Endothelial cell of umbilical vein (primary cell): ENCODE measurements around the gene CPNE1. TPM values are rescaled to one million over a fixed set of nuclear protein-coding genes. Genes with fewer than 3 reads are reported as not detected.
A peak's percentile ranks its signal among the peaks of the same experiment; 100 is the strongest.

Source experiments
- BruUV-seq: library from RNA; stranded (reverse); fragments of 400-500 nt; replicated peaks from 2 replicates; lab custom pipeline; 2021; lab: Mats Ljungman, UMichigan
- CTCF ChIA-PET: fragments of 300-600, 350-600 bp; sonication (Branson Sonifier 250); formaldehyde crosslinking; loops from one replicate; lab custom pipeline; 2021; ENCODE audit warnings: antibody characterized with exemption, inconsistent platforms; lab: Charles Lee
- POLR2A ChIA-PET: fragments of 300-600, 350-600 bp; sonication (Branson Sonifier 250); formaldehyde crosslinking; loops from one replicate; lab custom pipeline; 2021; ENCODE audit warnings: antibody characterized with exemption, inconsistent platforms; lab: Charles Lee
- DNase-seq: peaks from one replicate; pipeline ENCODE4 v3.0.0-alpha.2; 2011; ENCODE audit warnings: low read depth, low spot score
- FAIRE-seq: peaks from 2 replicates; lab custom pipeline; 2011; peaks lifted over from hg19 to GRCh38; lab: Jason Lieb, UNC
- H2AFZ ChIP-seq: 2 replicates; pipeline ENCODE4 v1.6.0; 2012; ENCODE audit warnings: low read depth, low read length, control low read depth, inconsistent platforms
- H3K27ac ChIP-seq: 2 replicates; pipeline ENCODE4 v1.5.1; 2011; ENCODE audit warnings: low read depth, mild to moderate bottlenecking, control low read depth, low read length, moderate library complexity; ENCODE audit not compliant: insufficient read depth
- H3K27me3 ChIP-seq, 2 experiments: 2 replicates each; pipeline versions ENCODE4 v1.6.0 to v1.6.1; 2011; ENCODE audit warnings: low read length in 2 of 2, mixed read lengths in 1 of 2; ENCODE audit not compliant: control insufficient read depth in 2 of 2, insufficient read depth in 2 of 2
- H3K36me3 ChIP-seq, 2 experiments: 2 replicates in 1 of 2; 3 replicates in 1 of 2; pipeline ENCODE4 v1.5.1; 2011; ENCODE audit warnings: low read length in 2 of 2, mild to moderate bottlenecking in 1 of 2, moderate library complexity in 1 of 2; ENCODE audit not compliant: control insufficient read depth in 2 of 2, insufficient read depth in 2 of 2; ENCODE audit errors: extremely low read depth in 1 of 2
- H3K4me1 ChIP-seq: 3 replicates; pipeline ENCODE4 v1.5.1; 2011; ENCODE audit warnings: mild to moderate bottlenecking, low read length; ENCODE audit not compliant: control insufficient read depth, insufficient read depth; ENCODE audit errors: extremely low read depth
- H3K4me2 ChIP-seq: 2 replicates; pipeline ENCODE4 v1.6.1; 2011; ENCODE audit warnings: low read length, control low read depth, mixed read lengths; ENCODE audit not compliant: insufficient read depth
- H3K4me3 ChIP-seq, 3 experiments: fragments of 200-600 bp in 1 of 3; sonication (generic), shearing (Covaris generic) in 1 of 3; replicated peaks in 1 of 3; 2 replicates each; pipeline ENCODE4 v1.5.1; 2011 to 2016; ENCODE audit warnings: control low read depth in 3 of 3, low read length in 3 of 3, mild to moderate bottlenecking in 2 of 3, inconsistent platforms in 1 of 3, low read depth in 1 of 3, moderate library complexity in 1 of 3; ENCODE audit not compliant: insufficient read depth in 1 of 3
- H3K79me2 ChIP-seq: 2 replicates; pipeline ENCODE4 v1.6.0; 2012; ENCODE audit warnings: low read length, inconsistent platforms; ENCODE audit not compliant: control insufficient read depth, insufficient read depth
- H3K9ac ChIP-seq: replicated peaks from 2 replicates; pipeline ENCODE3; 2011; ENCODE audit warnings: low read length, control low read depth; ENCODE audit not compliant: insufficient read depth; ENCODE audit errors: extremely low read depth
- H3K9me1 ChIP-seq: replicated peaks from 3 replicates; pipeline ENCODE4 v1.6.0; 2011; ENCODE audit warnings: mild to moderate bottlenecking, low read length; ENCODE audit not compliant: control insufficient read depth, insufficient read depth; ENCODE audit errors: extremely low read depth
- H3K9me3 ChIP-seq: replicated peaks from 2 replicates; pipeline ENCODE4 v1.5.1; 2012; ENCODE audit warnings: low read length, inconsistent platforms; ENCODE audit not compliant: control insufficient read depth, insufficient read depth
- H4K20me1 ChIP-seq: replicated peaks from 2 replicates; pipeline ENCODE3; 2011; ENCODE audit warnings: mild to moderate bottlenecking, low read length; ENCODE audit not compliant: control insufficient read depth, insufficient read depth; ENCODE audit errors: extremely low read depth
- EZH2 ChIP-seq: IDR thresholded peaks from 2 replicates; pipeline ENCODE4 v1.6.1; 2012; ENCODE audit warnings: borderline replicate concordance, low read depth, mild to moderate bottlenecking, moderate library complexity, low read length, inconsistent platforms; ENCODE audit not compliant: severe bottlenecking
- FOS ChIP-seq: IDR thresholded peaks from 2 replicates; pipeline ENCODE4 v1.6.1; 2011; ENCODE audit warnings: mild to moderate bottlenecking, low read length, moderate library complexity, borderline replicate concordance; ENCODE audit not compliant: insufficient read depth
- GATA2 ChIP-seq: IDR thresholded peaks from 2 replicates; pipeline ENCODE4 v1.7.0; 2011; ENCODE audit warnings: low read depth, mild to moderate bottlenecking, moderate library complexity, mixed read lengths, low read length; ENCODE audit not compliant: insufficient read length, insufficient read depth
- JUN ChIP-seq: IDR thresholded peaks from 2 replicates; pipeline ENCODE4 v1.6.1; 2011; ENCODE audit warnings: borderline replicate concordance, low read depth; ENCODE audit not compliant: insufficient read length, insufficient read depth
- MYC ChIP-seq: IDR thresholded peaks from one replicate; pipeline ENCODE4 v1.6.1; 2011; ENCODE audit warnings: mild to moderate bottlenecking, low read depth, low read length
- POLR2A ChIP-seq: IDR thresholded peaks from 2 replicates; pipeline ENCODE4 v1.6.1; 2012; ENCODE audit warnings: low read depth, mild to moderate bottlenecking, control low read depth, low read length
- dilution Hi-C: fragments of 300-500 bp; cut with MboI; formaldehyde crosslinking; loops from one replicate; pipeline ENCODE4 v1.15.0; 2019; ENCODE audit warnings: low sequenced_read_pairs; ENCODE audit not compliant: extremely low pct_ligation_motif_present
- intact Hi-C: fragments of 100-400 bp; cut with micrococcal nuclease; formaldehyde crosslinking; loops from one replicate; pipeline ENCODE4 v1.10.0; 2022
- polyA plus RNA-seq, 4 experiments: library from polyadenylated mRNA; depleted of rRNA in 3 of 4; stranded (reverse) in 3 of 4; unstranded in 1 of 4; fragments of >200 nt; gene quantifications; 2 replicates each; pipeline versions ENCODE4 v1.2.1 to v1.2.3, GENCODE V29; 2011 to 2012; ENCODE audit warnings: missing spikeins in 1 of 4
- total RNA-seq: library from RNA; stranded (reverse); gene quantifications from 2 replicates; pipeline ENCODE4 v1.2.3, GENCODE V29; 2021

The CPNE1 gene
- total and polyA plus RNA-seq, 2 donors (not counting 3 experiments of a cell fraction or from before 2014, with no cell fraction given) = 244 to 316 TPM

- Histone ChIP-seq H4K20me1 (peaks cover 5% of the 10 kb centered on the region), H3K9ac (peak overlapping the region; percentile 84), H3K27ac (peak overlapping the region; percentile 65), H3K4me1 (peaks cover 17% of the 10 kb centered on the region), H2AFZ (no peak overlapping the region), H3K9me1 (no peaks in the 10 kb centered on the region), H3K4me3 (peak overlapping the region; percentile 44 to 91 (median 87)), H3K4me2 (peak overlapping the region; percentile 84), H3K27me3 (no peaks in the 10 kb centered on the region), H3K36me3 (peaks cover 13 to 14% of the 10 kb centered on the region in 2 experiments), H3K9me3 (no peaks in the 10 kb centered on the region), H3K79me2 (peaks cover 13% of the 10 kb centered on the region)
- FAIRE-seq = no peak
- TF ChIP-seq POLR2A = no peak
- TF ChIP-seq MYC = no peak
- no peak for TF ChIP-seq FOS
- no peak for TF ChIP-seq GATA2
- TF ChIP-seq JUN = no peak
- no peak for TF ChIP-seq EZH2
- dilution Hi-C loops (no loop called here), intact Hi-C loops (loop anchor here (1.0 to 10.0 kb wide), 5 partner anchors 35 to 237 kb away; partner anchors contain the start of genes CPNE1 and RBM12)
- CTCF ChIA-PET = interaction anchor here (1.1 to 1.5 kb wide), 5 partner anchors 8 to 255 kb away, joined by 3 to 6 read pairs (median 3); partner anchors contain the start of gene SCAND1
- no peak for DNase-seq
- POLR2A ChIA-PET = interaction anchor here (0.7 to 1.2 kb wide), 2 partner anchors 39 to 42 kb away, joined by 3 read pairs; partner anchors contain the start of gene RBM39
- no TSS peak for BruUV-seq
Measured at GRCh38 chr20:35699957-35700624, 35.4 kb upstream of the CPNE1 start.
